ENCODE data around the gene CCDC34. TPM values are rescaled to one million over a fixed set of nuclear protein-coding genes. Genes with fewer than 3 reads are reported as not detected.

Gene CCDC34
- total RNA-seq, 1 experiment from 2014 or later, result 18.7 TPM

GRCh38 chr11:27394781-27395228 lies 31.8 kb upstream of the CCDC34 start (continued):
- TF ChIP-seq REST (IDR thresholded peaks at IDR 0.05; ENCODE audit: low read depth) (no peak), TCF7L2 (IDR thresholded peaks at IDR 0.05; ENCODE audit: borderline replicate concordance, extremely low read depth, insufficient read depth, insufficient read length) (no peak), FOSL1 (IDR thresholded peaks at IDR 0.05; ENCODE audit: low read depth) (no peak), POLR2A (IDR thresholded peaks at IDR 0.05; ENCODE audit: borderline replicate concordance, extremely low read depth, insufficient read depth, insufficient read length) (no peak), JUND (IDR thresholded peaks at IDR 0.05) (no peak), ZBTB33 (IDR thresholded peaks at IDR 0.05; ENCODE audit: extremely low read depth, insufficient replicate concordance, low read length) (no peak), CBX3 (IDR thresholded peaks at IDR 0.05; ENCODE audit: low read depth) (no peak), ZNF274 (IDR thresholded peaks at IDR 0.05; ENCODE audit: low read depth, low read length) (no peak), RAD21 (IDR thresholded peaks at IDR 0.05; ENCODE audit: low read depth) (no peak), CEBPB (IDR thresholded peaks at IDR 0.05; ENCODE audit: low read depth) (no peak)
- TF ChIP-seq, protein P1, sequence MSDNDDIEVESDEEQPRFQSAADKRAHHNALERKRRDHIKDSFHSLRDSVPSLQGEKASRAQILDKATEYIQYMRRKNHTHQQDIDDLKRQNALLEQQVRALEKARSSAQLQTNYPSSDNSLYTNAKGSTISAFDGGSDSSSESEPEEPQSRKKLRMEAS (IDR thresholded peaks at IDR 0.05), result no peak

Data from HCT116 (cell line).